HUDEP-2 (cell line): ENCODE results near the gene FGF12.

Source experiments
- DNase-seq, 76 experiments: peaks; one replicate each; lab custom pipeline; 2025; ENCODE audit not compliant: unreplicated experiment in 76 of 76; lab: John Stamatoyannopoulos, UW

Gene FGF12

DNA sequence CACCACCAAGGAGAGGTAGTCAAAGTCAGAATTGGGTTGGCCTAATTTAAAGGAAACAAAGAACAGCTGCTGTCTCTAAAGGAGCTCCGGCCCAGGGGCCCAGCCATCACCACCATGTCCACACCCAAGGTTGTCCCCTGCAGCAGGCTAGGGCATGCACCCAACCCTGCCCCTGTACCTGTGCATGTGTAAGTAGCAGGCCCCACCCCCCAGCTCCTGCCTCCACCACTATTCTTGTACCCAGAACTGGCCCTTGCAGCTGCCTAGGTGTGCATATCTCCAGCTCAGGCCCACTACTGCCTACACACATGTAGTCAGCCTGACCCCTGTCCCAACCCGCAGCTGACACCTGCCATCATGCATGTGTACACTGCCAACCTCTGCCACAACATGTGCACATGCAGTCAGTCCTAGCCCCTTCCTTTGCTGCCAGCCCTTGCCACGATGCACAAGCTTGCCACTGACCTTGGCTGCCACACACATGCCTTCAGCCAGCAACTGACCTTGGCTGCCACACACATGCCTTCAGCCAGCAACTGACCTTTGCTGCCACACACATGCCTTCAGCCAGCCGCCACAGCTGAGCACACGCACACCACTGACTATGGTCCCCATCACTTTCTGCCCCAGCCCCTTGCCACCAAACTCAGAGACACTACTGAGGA, 39.7 kb downstream of the FGF12 start:
- DNase-seq = no peak

DNA sequence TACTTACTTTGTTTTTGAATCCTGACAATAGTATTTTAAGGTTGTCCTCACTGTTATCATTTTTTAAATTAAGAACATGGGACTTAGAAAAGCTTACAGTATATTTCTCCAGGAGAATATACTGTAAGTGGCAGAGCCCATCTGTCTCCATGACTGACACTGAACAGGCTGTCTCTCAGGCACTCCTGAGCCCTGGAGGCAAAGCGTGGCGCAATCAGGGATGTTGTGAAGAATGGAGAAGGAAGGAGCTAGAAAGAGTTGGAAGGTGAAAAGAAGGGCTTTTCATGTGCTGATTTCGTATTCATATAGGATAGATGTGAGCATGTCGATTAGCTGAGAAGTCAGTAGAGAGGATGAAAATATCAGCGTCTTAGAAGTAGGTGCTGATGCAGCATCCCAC, 41.5 kb downstream of the FGF12 start:
- no peak for DNase-seq

DNA sequence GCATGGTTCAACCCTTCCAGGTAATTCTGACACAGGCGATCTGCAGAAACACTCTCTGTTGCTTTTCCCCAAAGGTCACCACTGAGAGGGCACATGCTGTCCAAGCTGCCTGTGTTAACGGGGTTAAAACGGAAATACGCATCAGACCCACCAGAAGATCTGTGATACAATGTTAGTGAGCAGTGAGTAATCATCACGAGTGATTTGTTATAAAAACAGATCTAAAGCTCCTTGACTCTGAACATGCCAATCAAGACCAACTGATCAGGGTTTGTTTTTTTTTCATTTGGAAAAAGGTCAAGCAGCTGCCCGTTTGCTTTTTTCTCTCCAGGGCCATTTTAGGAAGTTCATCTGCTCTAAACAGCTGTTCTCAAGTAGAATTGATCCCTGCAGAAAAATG, 43.2 kb downstream of the FGF12 start:
- no peak for DNase-seq

DNA sequence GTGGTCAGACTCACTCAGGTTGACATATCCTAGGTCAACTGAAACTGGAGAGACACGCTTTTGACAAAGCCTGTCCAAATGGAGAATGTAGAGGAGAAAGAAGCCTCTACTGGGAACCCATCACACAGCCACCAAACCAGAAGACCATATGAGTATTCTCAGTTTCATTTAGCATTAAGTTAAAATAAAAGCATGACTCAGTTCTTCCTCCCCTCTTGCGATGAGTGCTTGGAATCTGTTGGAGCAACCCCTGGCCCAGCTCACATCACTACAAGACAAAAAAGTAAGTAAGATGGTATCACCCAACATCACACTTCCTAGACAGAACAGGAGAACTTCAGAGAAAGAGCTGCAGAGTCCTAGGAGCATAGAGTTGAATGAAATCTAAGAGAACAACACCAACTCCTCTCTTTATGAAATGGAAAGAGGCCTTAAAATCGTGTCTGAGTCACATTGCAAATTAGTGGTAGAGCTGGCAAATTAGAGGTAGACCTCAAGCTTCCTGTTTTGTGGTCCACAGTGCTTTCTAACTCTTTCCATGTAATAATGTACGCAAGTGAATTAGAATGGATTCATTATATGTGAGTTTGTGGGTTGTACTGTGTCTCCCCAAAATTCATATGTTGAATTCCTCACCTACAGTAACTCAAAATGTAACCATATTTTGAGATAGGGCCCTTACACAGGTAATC, 51.2 kb downstream of the FGF12 start:
- no peak for DNase-seq

DNA sequence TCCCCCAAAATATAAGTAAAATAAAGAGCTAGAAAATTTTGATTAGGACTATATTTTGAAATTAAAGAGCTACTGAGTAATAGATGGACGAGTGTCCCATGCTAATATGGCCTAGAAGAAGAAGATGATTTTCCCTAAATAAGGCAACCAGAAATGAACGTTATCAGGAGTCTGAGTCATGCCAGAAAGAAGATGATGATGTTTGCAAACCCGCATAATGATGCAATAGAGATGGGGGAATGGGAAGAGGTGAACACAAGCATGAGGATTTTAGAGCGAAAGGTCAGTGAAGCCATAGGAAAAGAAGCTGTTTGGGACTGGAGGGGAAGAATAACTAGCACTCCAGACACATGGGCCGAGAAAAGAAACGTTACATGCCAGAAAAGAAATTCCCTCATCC, 71.7 kb downstream of the FGF12 start:
- DNase-seq = no peak

DNA sequence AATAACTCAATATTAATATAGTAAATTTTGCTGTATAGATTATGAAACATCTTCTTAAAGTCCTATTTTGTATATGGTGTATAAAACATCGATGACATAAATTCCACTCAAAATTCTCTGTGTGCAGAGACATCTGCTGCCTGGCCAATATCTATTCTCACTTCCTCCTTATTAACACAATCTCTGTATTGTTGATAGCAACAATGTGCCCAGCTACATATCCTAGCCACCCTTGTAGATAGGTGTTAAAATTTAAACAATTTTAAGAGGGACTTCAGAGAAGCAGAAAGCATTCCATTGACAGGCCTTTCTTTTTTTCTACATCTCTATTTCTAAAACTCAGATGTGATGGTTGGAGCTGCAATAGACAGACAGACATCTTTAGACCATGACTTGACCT, 72.3 kb downstream of the FGF12 start:
- DNase-seq = no peak

DNA sequence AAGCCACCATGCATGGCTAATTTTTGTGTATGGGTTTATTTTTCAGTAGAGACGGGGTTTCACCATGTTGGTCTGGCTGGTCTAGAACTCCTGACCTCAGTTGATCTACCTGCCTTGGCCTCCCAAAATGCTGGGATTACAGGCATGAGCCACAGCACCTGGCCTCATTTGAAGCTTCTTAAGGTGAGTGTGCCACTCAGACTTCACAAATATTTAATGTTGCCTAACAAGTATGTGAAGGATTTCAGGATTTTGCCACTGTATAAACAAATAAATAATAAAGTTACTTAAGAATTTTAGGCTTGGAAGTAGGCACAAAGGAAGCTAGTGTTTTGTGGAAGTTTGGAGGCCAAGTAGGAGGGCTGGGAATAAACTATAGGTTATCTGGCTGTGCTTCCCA, 73.5 kb downstream of the FGF12 start:
- DNase-seq = no peak

DNA sequence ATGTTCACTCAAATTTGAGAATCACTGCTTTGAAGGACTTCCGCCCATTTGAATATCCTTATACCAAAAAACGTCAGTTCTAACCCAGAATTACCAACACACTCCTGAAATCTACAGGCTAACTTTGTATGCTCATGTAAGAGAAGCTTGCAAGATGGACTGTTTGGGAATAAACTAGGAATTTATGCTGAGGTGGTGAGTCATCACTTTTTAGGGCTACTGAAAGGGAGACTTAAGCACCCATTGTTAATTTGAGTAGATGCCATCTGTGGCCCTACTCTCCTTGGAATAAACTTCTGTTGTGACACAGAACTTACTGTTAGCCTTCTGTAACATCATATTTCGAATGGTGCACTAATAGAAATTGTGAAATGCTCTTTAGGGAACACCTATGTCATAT, 74.6 kb downstream of the FGF12 start:
- DNase-seq = no peak

DNA sequence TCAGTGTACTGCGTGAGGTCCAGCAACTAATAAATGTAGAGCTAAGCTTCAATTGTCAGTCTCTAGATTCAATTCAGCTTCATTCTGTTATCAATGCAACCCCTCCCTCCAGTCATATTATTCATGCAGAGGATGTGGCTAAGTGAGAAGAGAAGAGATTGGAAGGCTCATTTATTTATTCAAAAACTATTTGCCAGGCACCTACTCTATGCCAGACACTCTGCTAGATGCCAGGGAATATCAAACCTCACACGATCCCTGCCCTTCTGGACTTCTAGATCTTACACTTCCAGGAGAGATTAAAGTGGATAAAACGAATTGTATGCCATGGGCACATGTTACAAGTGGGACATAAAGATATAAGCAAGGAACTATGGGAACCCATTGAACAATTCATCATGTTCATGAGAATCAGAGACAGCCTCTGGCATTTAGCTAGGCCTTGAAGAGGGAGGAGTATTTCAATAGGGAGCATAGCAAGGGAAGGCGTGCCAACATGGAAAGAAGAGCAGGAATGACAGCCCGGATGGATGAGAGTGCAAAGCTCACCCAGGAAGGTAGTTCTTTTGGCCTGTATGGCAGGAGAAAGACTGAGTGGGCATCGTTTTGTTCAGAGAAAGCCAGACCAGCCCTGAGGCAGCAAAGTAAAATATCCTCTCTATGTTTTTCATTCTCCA, 75.4 kb downstream of the FGF12 start:
- DNase-seq = no peak

DNA sequence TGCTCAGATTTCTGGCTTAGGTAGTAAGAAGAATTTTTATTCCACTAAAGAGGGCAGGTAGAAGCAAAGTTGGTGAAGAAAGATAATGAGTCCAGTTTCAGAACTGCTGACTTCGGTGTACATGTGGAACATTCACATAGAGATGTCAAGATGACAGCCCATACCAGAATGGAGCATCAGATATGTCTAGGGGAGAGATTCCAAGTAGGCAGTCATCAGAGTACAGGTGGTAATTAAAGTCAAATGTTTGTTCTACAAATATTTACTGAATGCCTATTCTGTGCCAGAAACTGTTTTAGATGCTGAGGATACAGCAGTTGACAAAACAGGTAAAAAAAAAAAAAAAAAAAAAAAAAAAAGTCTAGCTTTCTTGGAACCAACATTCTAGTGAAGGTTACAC, 81.9 kb downstream of the FGF12 start:
- DNase-seq = no peak

DNA sequence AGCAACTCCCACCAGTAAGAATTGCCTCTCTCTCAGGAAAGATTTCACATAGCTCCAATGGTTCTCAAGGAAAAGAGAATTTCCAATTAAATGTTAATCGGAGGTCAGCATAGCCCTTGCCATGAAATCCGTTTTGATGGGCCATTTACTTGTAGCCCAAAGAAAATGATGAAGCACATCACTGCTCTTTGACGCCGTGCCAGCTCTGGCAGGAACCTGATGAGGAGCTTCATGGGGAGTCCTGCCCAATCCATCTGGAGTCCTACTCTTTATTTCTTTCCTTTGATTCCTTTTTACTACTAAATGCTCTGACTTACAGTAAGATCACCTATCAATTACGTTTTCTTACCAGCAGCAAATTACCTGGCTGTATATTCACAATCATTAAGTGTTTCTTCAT, 84.7 kb downstream of the FGF12 start:
- DNase-seq = no peak

DNA sequence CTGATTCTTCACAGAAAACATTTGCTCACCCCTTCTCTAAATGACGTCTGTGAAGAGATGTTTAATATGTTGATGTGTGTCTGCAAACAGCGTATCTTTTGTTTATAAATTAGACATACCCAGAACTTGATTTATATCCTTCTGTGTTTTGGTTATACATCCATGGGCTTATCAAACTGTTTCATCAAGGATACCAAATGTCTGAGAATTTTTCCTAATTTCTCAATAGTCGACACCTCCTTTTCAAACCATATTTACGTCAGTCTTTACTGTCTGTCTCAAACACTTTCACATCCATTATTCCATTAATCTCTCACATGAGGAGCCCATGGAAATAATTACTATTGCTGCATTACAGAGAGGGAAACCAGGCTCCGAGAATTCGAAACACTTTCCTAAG, 85.4 kb downstream of the FGF12 start:
- DNase-seq = no peak

DNA sequence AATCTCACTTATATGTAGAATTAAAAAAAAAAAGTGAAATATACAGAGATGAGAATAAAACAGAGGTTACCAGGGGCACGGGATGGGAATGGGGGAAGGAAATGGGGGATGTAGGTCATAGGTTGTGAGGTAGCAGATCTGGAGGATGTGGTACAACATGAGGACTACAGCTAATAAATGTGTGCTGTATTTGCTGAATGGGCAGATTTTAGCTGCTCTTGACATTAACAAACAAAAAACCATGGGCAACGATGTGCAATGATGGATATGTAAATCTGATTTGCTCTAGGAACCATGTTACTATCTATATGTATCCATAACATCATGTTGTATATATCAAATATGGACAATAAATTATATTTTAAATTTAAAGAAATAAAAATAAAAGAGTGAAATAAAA, 87.4 kb downstream of the FGF12 start:
- no peak for DNase-seq

DNA sequence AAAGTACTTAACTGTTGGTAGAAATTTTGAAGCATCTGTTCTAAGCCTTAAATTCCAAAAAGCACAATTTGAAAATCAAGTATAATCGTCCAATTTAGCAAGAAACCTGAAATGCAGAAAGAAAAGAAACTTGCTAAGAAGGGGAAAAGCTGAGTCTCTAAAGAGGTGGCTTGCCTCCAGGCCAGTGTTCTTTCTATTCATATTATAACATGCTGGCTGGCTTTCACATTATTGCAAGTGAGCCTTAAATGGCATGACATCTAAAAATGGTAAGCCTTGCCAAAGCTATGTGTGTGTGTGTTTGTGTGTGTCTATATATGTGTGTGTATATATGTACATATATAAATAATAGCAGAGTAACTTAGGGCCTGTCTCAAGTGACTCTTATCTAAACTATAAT, 89.5 kb downstream of the FGF12 start:
- DNase-seq = no peak

DNA sequence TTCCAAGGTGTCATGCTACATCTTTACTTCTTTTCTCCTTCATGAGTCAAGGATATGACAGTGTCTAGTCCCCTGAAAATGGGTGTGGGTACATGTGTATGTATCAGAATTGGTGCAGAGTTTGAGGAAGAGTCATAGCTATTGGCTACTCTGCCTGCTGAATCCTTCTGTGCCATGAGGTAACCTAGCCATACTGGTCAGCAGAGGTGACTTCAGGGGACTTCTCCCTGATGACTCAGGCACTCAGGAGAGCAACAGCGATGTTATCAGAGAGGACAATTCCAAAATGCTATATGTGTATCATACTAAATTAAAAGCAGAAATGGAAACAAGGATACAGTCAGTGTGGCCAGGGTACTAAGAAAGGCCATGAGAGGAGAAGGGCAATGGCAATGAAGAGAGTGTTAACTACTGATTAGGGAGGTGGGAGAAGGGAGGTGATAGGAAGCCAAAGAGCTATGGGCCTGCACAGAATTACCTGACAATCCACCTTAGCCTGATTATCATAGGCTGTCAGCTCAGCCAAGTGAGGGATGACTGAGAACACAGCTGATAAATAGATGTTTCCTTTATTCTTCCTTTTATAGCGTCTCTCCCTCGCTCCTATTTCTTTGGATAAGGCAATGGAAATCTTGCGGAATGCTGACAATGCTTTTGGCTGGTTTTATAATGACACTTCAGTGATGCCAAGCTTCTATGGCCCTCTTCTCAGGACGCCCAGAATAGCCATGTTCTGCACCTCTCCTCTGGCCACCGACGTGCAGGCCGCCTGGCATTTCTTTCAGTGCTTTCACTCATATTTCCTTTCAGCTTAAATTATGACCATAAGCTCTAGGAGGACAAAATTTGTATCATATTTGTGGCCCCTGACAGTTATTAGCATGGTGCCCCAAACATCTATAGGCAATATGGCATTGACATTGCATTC, 90.6 kb downstream of the FGF12 start:
- DNase-seq = no peak

DNA sequence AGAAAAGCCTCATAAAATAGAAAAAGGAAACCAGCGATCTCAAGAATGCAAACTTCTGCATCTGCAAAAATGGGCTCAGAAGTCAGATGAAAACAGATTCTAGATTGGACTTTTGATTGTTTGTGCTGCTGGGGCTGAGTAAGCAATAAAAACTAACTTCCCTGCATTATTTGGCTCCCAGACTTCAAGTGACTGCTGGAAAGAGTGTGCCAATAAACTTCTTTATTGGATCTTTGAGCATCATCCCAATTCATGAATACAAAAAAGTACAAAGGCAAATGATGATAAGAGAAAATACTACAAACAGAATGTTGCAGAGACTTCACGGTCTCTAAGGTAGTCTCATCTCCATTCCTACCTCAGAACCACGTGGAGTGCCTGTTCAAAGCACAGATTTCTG, 97.9 kb downstream of the FGF12 start:
- no peak for DNase-seq

DNA sequence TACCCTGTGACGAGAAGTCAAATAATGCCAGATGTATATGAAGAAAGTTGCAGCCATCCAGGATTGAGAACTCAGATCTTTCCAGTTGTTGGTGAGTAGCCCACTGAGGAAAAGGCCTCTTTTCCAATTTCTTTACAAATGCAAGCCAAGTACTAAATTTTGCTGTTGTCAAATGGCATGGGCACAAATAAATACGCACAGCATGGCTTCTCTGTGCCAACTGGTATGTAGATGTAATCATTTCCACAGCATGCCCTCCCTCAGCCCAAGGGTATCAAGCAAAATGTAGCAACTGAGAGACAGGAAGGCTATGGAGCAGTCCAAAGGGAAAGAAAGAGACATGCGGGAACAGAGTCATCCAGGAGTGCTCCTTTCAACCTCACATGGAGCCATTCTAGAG, 105.4 kb downstream of the FGF12 start:
- DNase-seq = no peak

DNA sequence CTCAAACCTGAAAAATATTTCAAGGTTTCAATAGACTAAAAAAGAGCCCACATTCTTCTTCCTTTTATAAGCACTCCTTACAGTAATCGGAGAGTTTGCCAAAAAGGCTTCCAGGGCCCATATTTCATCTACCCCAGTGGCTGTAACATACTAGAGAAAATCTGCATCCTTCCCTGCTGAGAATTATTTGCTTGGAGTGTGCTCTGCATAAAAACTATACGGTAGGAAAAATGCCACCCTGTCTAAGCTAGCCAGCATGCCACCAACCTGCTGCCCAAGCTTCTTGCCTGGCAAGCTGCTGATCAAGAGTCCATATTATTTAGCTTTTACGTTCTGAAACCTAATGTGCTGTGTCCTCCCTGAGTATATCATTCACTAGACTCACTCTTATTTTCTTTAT, 107.1 kb downstream of the FGF12 start:
- DNase-seq = no peak

DNA sequence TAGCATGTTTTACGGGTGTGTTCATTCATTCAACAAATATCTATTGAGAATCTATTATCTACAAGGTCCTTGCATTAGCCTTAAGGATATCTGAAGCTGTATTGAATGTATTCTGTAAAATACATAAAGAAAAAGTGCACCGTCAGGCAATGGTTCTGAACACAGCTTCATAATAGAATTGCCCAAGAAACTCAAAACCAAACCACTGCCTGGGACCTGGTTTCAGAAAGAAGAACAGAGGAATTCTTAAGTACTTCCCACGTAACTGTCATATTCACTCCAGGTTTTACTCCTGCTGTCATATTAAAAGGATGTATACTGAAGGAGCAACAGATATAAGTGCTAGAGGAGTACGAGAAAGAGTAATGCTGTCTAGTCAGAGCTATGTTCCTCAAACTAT, 115.9 kb downstream of the FGF12 start:
- DNase-seq = no peak

DNA sequence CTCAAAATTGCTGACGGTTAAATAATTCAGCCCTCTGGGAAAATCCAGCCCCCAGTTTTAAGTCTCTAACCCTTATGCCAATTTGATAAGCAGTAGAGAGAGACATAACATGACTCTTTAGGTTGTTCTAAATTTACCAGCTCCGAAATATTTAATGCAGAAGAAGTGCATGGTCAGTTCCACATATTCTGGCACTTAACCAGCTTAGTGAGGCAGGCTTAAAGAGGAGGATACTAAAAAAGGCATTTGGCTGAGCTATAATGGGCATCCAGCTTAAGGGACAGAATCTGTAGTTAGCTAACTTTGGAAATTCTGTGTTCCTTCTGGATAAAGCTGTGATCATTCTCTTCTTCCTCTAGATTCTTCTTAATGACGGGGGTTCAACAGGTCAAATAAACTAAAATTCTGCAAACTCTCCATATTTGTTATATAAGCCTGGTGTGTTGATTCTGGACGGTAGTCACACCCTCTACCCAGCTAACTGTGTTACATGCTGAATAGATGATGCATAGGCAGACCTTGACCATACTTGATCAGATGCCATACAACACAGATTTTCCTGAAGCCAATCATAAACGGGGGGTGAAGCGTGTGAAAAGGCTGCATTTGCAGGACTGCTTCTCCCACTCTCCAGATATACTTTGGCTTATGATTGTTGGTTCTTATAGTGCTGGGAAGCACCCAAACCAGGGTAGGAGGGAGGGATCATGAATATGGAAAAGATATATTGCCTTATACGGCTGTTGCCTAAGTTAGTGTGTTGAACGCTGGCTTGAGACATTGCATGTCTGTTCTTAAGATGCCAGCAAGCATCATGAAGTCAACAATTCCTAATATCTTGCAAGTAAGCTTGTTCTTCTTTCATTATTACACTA, 118.4 kb downstream of the FGF12 start:
- no peak for DNase-seq
